Upper lobe of left lung (tissue), 6 donors: ENCODE data around the gene B9D1. TPM values are rescaled to one million over a fixed set of nuclear protein-coding genes. Genes with fewer than 3 reads are reported as not detected.

Source experiments
- ATAC-seq, 2 donors: fragments of 200-7000 bp; cut with Tn5 transposase; one replicate each; pipeline ENCODE4 v1.9.1; 2022; ENCODE audit warnings: mild to moderate bottlenecking in 2 of 2, moderate library complexity in 2 of 2; ENCODE audit not compliant: low FRiP score in 2 of 2
- DNase-seq, 2 donors: peaks; one replicate each; pipeline ENCODE4 v3.0.0-alpha.2; 2019 to 2020
- H3K27ac ChIP-seq, 4 donors: fragments of 200-600 bp; sonication (generic); one replicate each; pipeline ENCODE4 v1.5.1; 2016 to 2019
- H3K27me3 ChIP-seq, 4 donors: fragments of 200-600 bp; sonication (generic); one replicate each; pipeline ENCODE4 v1.5.1; 2017 to 2019
- H3K36me3 ChIP-seq, 4 donors: fragments of 200-600 bp; sonication (generic); one replicate each; pipeline ENCODE4 v1.5.1; 2016 to 2019
- H3K4me1 ChIP-seq, 4 donors: fragments of 200-600 bp; sonication (generic); one replicate each; pipeline ENCODE4 v1.5.1; 2018 to 2019
- H3K4me3 ChIP-seq, 4 donors: fragments of 200-600 bp; sonication (generic); one replicate each; pipeline ENCODE4 v1.5.1; 2017 to 2019; ENCODE audit warnings: mild to moderate bottlenecking in 2 of 4, moderate library complexity in 1 of 4
- H3K9me3 ChIP-seq, 4 donors: fragments of 200-600 bp; sonication (generic); one replicate each; pipeline ENCODE4 v1.5.1; 2018 to 2019
- CTCF ChIP-seq, 6 experiments: fragments of 450-650 bp in 4 of 6; fragments of 200-600 bp in 2 of 6; sonication (generic) in 2 of 6; IDR thresholded peaks; one replicate each; pipeline ENCODE4 v1.5.1; 2016 to 2019; ENCODE audit warnings: antibody characterized with exemption in 6 of 6
- EP300 ChIP-seq, 4 donors: sonication (generic); formaldehyde crosslinking; IDR thresholded peaks; one replicate each; pipeline ENCODE4 v1.5.1; 2017; ENCODE audit warnings: antibody characterized with exemption in 4 of 4, control low read depth in 2 of 4
- POLR2A ChIP-seq, 4 donors: fragments of 450-650 bp; IDR thresholded peaks; one replicate each; pipeline ENCODE4 v1.5.1; 2016 to 2017; ENCODE audit warnings: antibody characterized with exemption in 4 of 4, mild to moderate bottlenecking in 2 of 4
- POLR2AphosphoS5 ChIP-seq, 2 donors: sonication (generic); formaldehyde crosslinking; IDR thresholded peaks; one replicate each; pipeline ENCODE4 v1.5.1; 2017; ENCODE audit warnings: antibody characterized with exemption in 2 of 2
- WGBS, 2 donors: methylation state at CpG; one replicate each; pipeline ENCODE4 v1.1.5; 2017 to 2018; 5-methylcytosine and 5-hydroxymethylcytosine counted together
- total RNA-seq, 6 donors: library from RNA; depleted of rRNA in 4 of 6; stranded (reverse); fragments of >200 nt in 4 of 6; gene quantifications; one replicate each; pipeline versions ENCODE4 v1.1.0 to v1.2.1, GENCODE V29; 2016 to 2021
- donor health status: DM: no; HTN: no; CAD: no; lungs with moderate emphysema.
- donor health status: DM: no; HTN: yes; CAD: no; lungs with severe emphysema.

Gene B9D1
- total RNA-seq, 6 donors from 2014 or later: 11.7 to 52.4 (median 17.5) TPM

- DNase-seq (peak in 1 of 2 donors; percentile 6), ATAC-seq (no peak)
- TF ChIP-seq POLR2AphosphoS5 (IDR thresholded peaks at IDR 0.05): no peak
- TF ChIP-seq EP300 (IDR thresholded peaks at IDR 0.05): no peak
- no peak for TF ChIP-seq CTCF (IDR thresholded peaks at IDR 0.05)
- TF ChIP-seq POLR2A (IDR thresholded peaks at IDR 0.05): no peak
- Histone ChIP-seq H3K36me3 (no peaks in the 10 kb centered on the region), H3K9me3 (no peaks in the 10 kb centered on the region), H3K27ac (no peak overlapping the region), H3K27me3 (no peaks in the 10 kb centered on the region), H3K4me3 (no peak overlapping the region), H3K4me1 (peaks cover 11 to 20% (median 11%) of the 10 kb centered on the region in 4 donors)
- 76 to 79% methylated on average over 2 of the region's 2 CpGs for WGBS, 2 donors
These were observed 23.1 kb downstream of the B9D1 start for GRCh38 chr17:19339341-19339815.

- no peak overlapping the region for H3K4me3 ChIP-seq
- no peaks in the 10 kb centered on the region for H3K9me3 ChIP-seq
- DNase-seq (peak in 1 of 2 donors; percentile 69), ATAC-seq (peak; percentile 70 to 80)
- H3K27ac ChIP-seq: peak overlapping the region in 2 of 4 donors; percentile 32 to 41
- 45 to 65% methylated on average over 4 to 7 of the region's 7 CpGs for WGBS, 2 donors
- peaks cover 0 to 8% (median 3%) of the 10 kb centered on the region in 4 donors for H3K36me3 ChIP-seq
- TF ChIP-seq CTCF (IDR thresholded peaks at IDR 0.05) (peak; percentile 69 to 93 (median 84)), POLR2A (IDR thresholded peaks at IDR 0.05) (no peak), EP300 (IDR thresholded peaks at IDR 0.05) (no peak)
- H3K27me3 ChIP-seq: no peaks in the 10 kb centered on the region
- H3K4me1 ChIP-seq: peaks cover 7 to 18% (median 11%) of the 10 kb centered on the region in 4 donors
These were observed 24.2 kb downstream of the B9D1 start for GRCh38 chr17:19338031-19338990.

- peak overlapping the region in 2 of 4 donors; percentile 32 to 41 for H3K27ac ChIP-seq
- no peak for TF ChIP-seq CTCF (IDR thresholded peaks at IDR 0.05)
- H3K27me3 ChIP-seq: no peaks in the 10 kb centered on the region
- DNase-seq: peak in 1 of 2 donors; percentile 13
- WGBS, 2 donors: 70 to 83% methylated on average over 2 of the region's 2 CpGs
- no peak overlapping the region for H3K4me3 ChIP-seq
- H3K4me1 ChIP-seq: peaks cover 7 to 18% (median 11%) of the 10 kb centered on the region in 4 donors
- no peaks in the 10 kb centered on the region for H3K9me3 ChIP-seq
- ATAC-seq: no peak
- peaks cover 0 to 12% (median 3%) of the 10 kb centered on the region in 4 donors for H3K36me3 ChIP-seq
These were observed 24.9 kb downstream of the B9D1 start for GRCh38 chr17:19337712-19338023.

- ATAC-seq: no peak
These were observed 25.4 kb downstream of the B9D1 start for GRCh38 chr17:19336938-19337711.

More at GRCh38 chr17:19336938-19337711, 25.4 kb downstream of the B9D1 start:
- WGBS, 2 donors: 46 to 79% methylated on average over 13 to 21 of the region's 21 CpGs
- Histone ChIP-seq H3K4me1 (peaks cover 2 to 18% (median 11%) of the 10 kb centered on the region in 4 donors), H3K27ac (peak overlapping the region in 1 of 4 donors; percentile 41), H3K36me3 (peaks cover 0 to 12% (median 3%) of the 10 kb centered on the region in 4 donors), H3K9me3 (no peaks in the 10 kb centered on the region), H3K4me3 (no peak overlapping the region), H3K27me3 (no peaks in the 10 kb centered on the region)
- TF ChIP-seq POLR2AphosphoS5 (IDR thresholded peaks at IDR 0.05) (peak in 1 of 2 donors; percentile 53), EP300 (IDR thresholded peaks at IDR 0.05) (no peak), CTCF (IDR thresholded peaks at IDR 0.05) (peak in 5 of 6 experiments; percentile 27 to 86 (median 73)), POLR2A (IDR thresholded peaks at IDR 0.05) (no peak)
- DNase-seq: peak in 1 of 2 donors; percentile 69
